ENCODE measurements around the gene RBMS1. TPM values are rescaled to one million over a fixed set of nuclear protein-coding genes. Genes with fewer than 3 reads are reported as not detected.

The RBMS1 gene
- total and polyA plus RNA-seq, 2 donors (not counting 1 experiment from before 2014, with no cell fraction given) = 18.0 to 36.7 TPM

GRCh38 chr2:160408173-160408958 is 85.2 kb downstream of the RBMS1 start:
- intact Hi-C loops (cut with micrococcal nuclease) = loop anchor here (5.0 to 10.0 kb wide), 5 partner anchors 86 to 1936 kb away; partner anchors contain the start of genes GCA, LY75, RBMS1 and WDSUB1
- peak overlapping the region in 4 of 5 experiments; percentile 21 to 84 (median 50) for H3K4me3 ChIP-seq (ENCODE audit: control extremely low read depth in 1 of 5, extremely low read depth in 1 of 5, insufficient read depth in 1 of 5, low read depth in 2 of 5, low read length in 4 of 5)
- peak overlapping the region; percentile 92 for H3K27ac Mint-ChIP-seq
- CTCF ChIA-PET = interaction anchor here (1.0 to 2.7 kb wide), 5 partner anchors 20 to 84 kb away, joined by 3 to 30 read pairs (median 4); no protein-coding TSS in a partner anchor
- peak; percentile 15 for DNase-seq
- peaks cover 0 to 3% of the 10 kb centered on the region in 2 experiments for H3K36me3 ChIP-seq (replicated peaks in 1 of 2; ENCODE audit: control extremely low read depth in 1 of 2, control insufficient read depth in 1 of 2, extremely low read depth in 1 of 2, insufficient read depth in 2 of 2, low read length in 1 of 2)
- 71% methylated on average over 30 of the region's 34 CpGs for WGBS (ENCODE audit: insufficient coverage)
- H3K4me1 Mint-ChIP-seq = peaks cover 75% of the 10 kb centered on the region
- H3K27ac ChIP-seq (ENCODE audit: low read length in 2 of 2) = peak overlapping the region in 1 of 2 donors; percentile 47
- H3K4me2 ChIP-seq (replicated peaks; ENCODE audit: low read depth, low read length, poor library complexity, severe bottlenecking) = peak overlapping the region; percentile 73
- peak overlapping the region; percentile 68 for H2AFZ ChIP-seq (ENCODE audit: insufficient read depth, low read depth, low read length, poor library complexity, severe bottlenecking)
- peaks cover 49 to 57% of the 10 kb centered on the region in 2 donors for H3K4me1 ChIP-seq (ENCODE audit: control insufficient read depth in 2 of 2, insufficient read depth in 2 of 2, low read length in 2 of 2)
- peak overlapping the region; percentile 42 for H3K9ac ChIP-seq (ENCODE audit: low read length)
- no peaks in the 10 kb centered on the region for H3K9me3 Mint-ChIP-seq (ENCODE audit: insufficient read depth)
- H3K4me3 Mint-ChIP-seq = peak overlapping the region; percentile 90
- no peaks in the 10 kb centered on the region for H3K27me3 ChIP-seq (replicated peaks in 1 of 4; ENCODE audit: control extremely low read depth in 1 of 4, control insufficient read depth in 3 of 4, insufficient read depth in 4 of 4, low read length in 3 of 4)
- H4K20me1 ChIP-seq (ENCODE audit: control insufficient read depth, insufficient read depth, low read length, poor library complexity, severe bottlenecking) = peaks cover 8% of the 10 kb centered on the region
- H3K79me2 ChIP-seq (ENCODE audit: control insufficient read depth, insufficient read depth, low read length) = peaks cover 32% of the 10 kb centered on the region
- H3K27me3 Mint-ChIP-seq = peaks cover 4% of the 10 kb centered on the region
- no peak for ATAC-seq (ENCODE audit: low read depth)
- POLR2A ChIA-PET = interaction anchor here (0.6 to 2.5 kb wide), 3 partner anchors 15 to 86 kb away, joined by 3 to 10 read pairs (median 3); partner anchors contain the start of gene RBMS1
- no peaks in the 10 kb centered on the region for H3K9me3 ChIP-seq (ENCODE audit: control extremely low read depth in 1 of 3, control insufficient read depth in 2 of 3, insufficient read depth in 1 of 3, low read length in 2 of 3)
- no peak for TF ChIP-seq EZH2 (IDR thresholded peaks at IDR 0.05; ENCODE audit: borderline replicate concordance, insufficient read depth, low read depth, low read length, poor library complexity, severe bottlenecking)

GRCh38 chr2:160407393-160408172 is 86.0 kb downstream of the RBMS1 start:
- ChIA-PET CTCF (interaction anchor here (1.0 to 2.7 kb wide), 7 partner anchors 13 to 83 kb away, joined by 3 to 30 read pairs (median 4); no protein-coding TSS in a partner anchor), POLR2A (interaction anchor here (1.1 to 2.5 kb wide), 2 partner anchors 14 to 21 kb away, joined by 3 to 10 read pairs; no protein-coding TSS in a partner anchor)
- peaks cover 3% of the 10 kb centered on the region for H3K27me3 Mint-ChIP-seq
- H3K4me3 Mint-ChIP-seq = peak overlapping the region; percentile 90
- H3K27ac Mint-ChIP-seq = peak overlapping the region; percentile 96
- Histone ChIP-seq H3K4me3 (ENCODE audit: control extremely low read depth in 1 of 5, extremely low read depth in 1 of 5, insufficient read depth in 1 of 5, low read depth in 2 of 5, low read length in 4 of 5) (peak overlapping the region in 4 of 5 experiments; percentile 53 to 84 (median 78)), H3K79me2 (ENCODE audit: control insufficient read depth, insufficient read depth, low read length) (peaks cover 40% of the 10 kb centered on the region), H4K20me1 (ENCODE audit: control insufficient read depth, insufficient read depth, low read length, poor library complexity, severe bottlenecking) (peaks cover 12% of the 10 kb centered on the region), H3K27me3 (replicated peaks in 1 of 4; ENCODE audit: control extremely low read depth in 1 of 4, control insufficient read depth in 3 of 4, insufficient read depth in 4 of 4, low read length in 3 of 4) (no peaks in the 10 kb centered on the region), H2AFZ (ENCODE audit: insufficient read depth, low read depth, low read length, poor library complexity, severe bottlenecking) (peak overlapping the region; percentile 85), H3K36me3 (replicated peaks in 1 of 2; ENCODE audit: control extremely low read depth in 1 of 2, control insufficient read depth in 1 of 2, extremely low read depth in 1 of 2, insufficient read depth in 2 of 2, low read length in 1 of 2) (peaks cover 0 to 3% of the 10 kb centered on the region in 2 experiments), H3K9me3 (ENCODE audit: control extremely low read depth in 1 of 3, control insufficient read depth in 2 of 3, insufficient read depth in 1 of 3, low read length in 2 of 3) (no peaks in the 10 kb centered on the region), H3K4me1 (ENCODE audit: control insufficient read depth in 2 of 2, insufficient read depth in 2 of 2, low read length in 2 of 2) (peaks cover 55 to 60% of the 10 kb centered on the region in 2 donors), H3K27ac (ENCODE audit: low read length in 2 of 2) (peak overlapping the region; percentile 63 to 96), H3K9ac (ENCODE audit: low read length) (peak overlapping the region; percentile 80), H3K4me2 (replicated peaks; ENCODE audit: low read depth, low read length, poor library complexity, severe bottlenecking) (peak overlapping the region; percentile 82)
- WGBS (ENCODE audit: insufficient coverage) = under 1% methylated on average over 119 of the region's 120 CpGs
- intact Hi-C loops (cut with micrococcal nuclease) = loop anchor here (2.0 to 10.0 kb wide), 7 partner anchors 21 to 1937 kb away; partner anchors contain the start of genes GCA, LY75, RBMS1 and WDSUB1
- no peaks in the 10 kb centered on the region for H3K9me3 Mint-ChIP-seq (ENCODE audit: insufficient read depth)
- peaks cover 79% of the 10 kb centered on the region for H3K4me1 Mint-ChIP-seq
- TF ChIP-seq CTCF (IDR thresholded peaks at IDR 0.05) (no peak), EZH2 (IDR thresholded peaks at IDR 0.05; ENCODE audit: borderline replicate concordance, insufficient read depth, low read depth, low read length, poor library complexity, severe bottlenecking) (no peak)
- DNase-seq (peak; percentile 88), ATAC-seq (ENCODE audit: low read depth) (peak; percentile 69)
